GM18526 (cell line): ENCODE data around the gene DCAF15.

Experiments used
- POLR2A ChIP-seq: IDR thresholded peaks from 3 replicates; pipeline ENCODE4 v1.6.1; 2011; ENCODE audit not compliant: insufficient read length; ENCODE audit errors: extremely low read depth

The DCAF15 gene

DNA sequence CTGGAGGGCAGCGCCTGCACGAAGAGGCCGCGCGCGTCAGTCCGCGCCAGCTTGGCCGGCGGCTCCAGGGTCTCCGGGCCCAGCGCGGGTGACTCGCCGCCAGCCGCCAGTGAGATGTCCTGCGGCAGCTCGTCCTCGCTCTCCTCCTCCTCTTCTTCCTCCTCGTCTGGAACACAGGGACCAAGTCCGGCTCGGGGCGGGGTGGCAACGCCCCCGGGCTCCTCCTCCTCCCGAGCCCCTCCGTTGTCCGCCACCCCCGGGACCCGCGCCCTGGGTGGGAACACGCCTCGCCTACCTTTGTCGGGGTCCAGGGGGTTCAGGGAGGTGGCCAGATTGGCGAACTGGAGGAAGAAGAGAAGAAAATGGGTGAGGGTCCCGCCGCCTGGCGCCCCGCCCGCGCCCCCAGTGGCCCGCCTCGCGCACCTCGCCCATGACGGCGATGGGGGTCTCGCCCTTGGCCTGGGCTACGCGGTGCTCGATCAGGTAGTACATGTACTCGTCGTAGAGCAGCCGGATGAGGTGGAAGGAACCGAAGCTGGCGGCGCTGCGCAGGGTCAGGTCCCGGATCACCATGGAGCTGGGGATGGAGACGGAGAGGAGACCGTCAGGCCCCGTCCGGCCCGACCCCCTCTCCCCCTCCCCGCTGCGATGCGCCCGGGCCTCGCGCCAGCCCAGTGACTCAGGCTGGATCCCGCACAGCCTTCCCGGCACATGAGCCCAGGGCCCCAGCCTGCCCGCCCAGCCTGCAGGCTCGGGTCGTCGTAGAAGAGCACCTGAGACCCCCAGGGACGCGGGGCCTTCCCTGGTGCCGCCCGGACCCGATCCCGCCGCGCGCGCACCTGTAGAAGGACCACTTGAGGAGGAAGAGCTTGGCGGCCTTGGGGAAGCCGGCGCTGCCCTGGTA lies 10.6 kb downstream of the DCAF15 start:
- TF ChIP-seq POLR2A, result no peak

GRCh38 chr19:13963603-13964105 lies 11.3 kb downstream of the DCAF15 start:
- no peak for TF ChIP-seq POLR2A

GRCh38 chr19:13964776-13965175 lies 12.5 kb downstream of the DCAF15 start:
- no peak for TF ChIP-seq POLR2A

GRCh38 chr19:13965377-13965896 lies 13.1 kb downstream of the DCAF15 start:
- no peak for TF ChIP-seq POLR2A

DNA sequence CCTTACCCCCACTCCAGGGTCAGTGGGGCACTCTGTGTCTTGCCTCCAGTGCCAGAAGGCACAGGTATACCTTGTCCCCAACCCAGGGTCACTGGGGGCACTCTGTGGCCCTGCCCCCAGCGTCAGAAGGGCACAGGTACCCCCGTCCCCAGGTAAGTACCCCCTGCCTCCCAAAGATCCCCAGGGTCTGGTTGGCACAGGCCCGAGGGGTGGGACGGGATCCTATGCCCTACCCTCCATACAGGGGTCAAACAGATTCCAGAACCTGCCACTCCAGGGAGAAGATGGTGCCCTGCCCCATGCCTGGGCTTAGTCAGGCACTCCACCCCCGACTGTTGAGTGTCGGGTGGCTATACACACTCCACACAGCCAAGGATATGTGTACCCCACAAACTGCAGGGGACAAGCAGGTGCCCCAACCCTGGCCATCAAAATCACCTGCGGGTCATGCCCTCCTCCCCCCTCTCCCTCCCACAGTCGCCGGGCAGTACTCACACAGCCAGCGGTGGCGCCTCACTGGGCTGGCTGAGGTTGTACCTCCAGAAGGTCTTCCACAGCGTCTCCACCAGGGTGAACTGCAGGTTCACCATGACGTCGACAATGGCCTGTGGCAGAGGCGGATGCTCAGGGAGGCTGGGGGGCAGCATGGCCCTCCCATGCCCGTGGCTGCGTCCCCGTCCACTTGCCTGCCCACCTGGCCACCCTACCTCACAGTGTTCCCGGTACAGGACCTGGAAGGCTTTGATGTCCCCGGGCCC lies 13.8 kb downstream of the DCAF15 start:
- no peak for TF ChIP-seq POLR2A

DNA sequence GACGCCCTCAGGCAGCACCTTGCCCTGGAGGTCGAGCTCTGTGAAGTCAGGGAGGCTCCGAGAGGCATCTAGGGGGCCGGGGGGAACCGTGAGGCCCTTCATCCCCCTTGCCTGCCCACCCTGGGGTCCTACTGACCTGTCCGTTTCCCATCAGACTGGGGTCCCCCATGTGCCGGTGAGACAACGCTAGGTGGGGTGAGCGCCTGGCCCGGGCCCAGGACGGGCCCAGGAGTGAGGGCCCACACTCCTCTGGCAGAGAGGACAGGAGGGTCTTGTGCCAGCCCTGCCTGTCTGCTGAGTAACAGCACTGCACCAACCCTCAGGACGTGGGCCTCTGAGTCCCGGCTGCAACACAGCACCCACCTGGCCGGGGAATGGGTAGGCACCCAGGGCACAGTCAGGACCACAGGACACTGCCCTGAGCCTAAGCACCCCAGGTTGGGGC lies 14.4 kb downstream of the DCAF15 start:
- no peak for TF ChIP-seq POLR2A

- no peak for TF ChIP-seq POLR2A
Measured at GRCh38 chr19:13968383-13968935, 16.1 kb downstream of the DCAF15 start.

- no peak for TF ChIP-seq POLR2A
Measured at GRCh38 chr19:13968999-13969398, 16.7 kb downstream of the DCAF15 start.

DNA sequence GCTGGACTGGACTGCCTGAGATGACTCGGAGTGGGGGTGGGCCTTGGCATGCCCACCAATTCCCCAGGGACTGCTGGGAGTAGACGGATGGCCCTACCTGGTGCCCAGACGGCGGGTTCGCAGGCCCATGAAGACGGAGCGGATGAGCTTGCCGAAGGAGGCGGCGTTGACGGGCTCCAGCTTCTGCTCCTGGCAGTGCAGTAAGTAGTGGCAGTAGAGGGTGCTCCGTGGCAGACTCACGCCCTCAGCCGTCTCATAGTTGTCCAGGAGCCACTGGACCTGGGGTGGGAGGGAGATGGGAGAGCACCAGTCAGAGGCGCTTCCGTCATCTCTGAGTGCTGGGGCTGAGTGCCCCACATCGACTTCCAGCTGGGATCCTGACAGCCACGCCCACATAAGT lies 17.6 kb downstream of the DCAF15 start:
- TF ChIP-seq POLR2A, result no peak

DNA sequence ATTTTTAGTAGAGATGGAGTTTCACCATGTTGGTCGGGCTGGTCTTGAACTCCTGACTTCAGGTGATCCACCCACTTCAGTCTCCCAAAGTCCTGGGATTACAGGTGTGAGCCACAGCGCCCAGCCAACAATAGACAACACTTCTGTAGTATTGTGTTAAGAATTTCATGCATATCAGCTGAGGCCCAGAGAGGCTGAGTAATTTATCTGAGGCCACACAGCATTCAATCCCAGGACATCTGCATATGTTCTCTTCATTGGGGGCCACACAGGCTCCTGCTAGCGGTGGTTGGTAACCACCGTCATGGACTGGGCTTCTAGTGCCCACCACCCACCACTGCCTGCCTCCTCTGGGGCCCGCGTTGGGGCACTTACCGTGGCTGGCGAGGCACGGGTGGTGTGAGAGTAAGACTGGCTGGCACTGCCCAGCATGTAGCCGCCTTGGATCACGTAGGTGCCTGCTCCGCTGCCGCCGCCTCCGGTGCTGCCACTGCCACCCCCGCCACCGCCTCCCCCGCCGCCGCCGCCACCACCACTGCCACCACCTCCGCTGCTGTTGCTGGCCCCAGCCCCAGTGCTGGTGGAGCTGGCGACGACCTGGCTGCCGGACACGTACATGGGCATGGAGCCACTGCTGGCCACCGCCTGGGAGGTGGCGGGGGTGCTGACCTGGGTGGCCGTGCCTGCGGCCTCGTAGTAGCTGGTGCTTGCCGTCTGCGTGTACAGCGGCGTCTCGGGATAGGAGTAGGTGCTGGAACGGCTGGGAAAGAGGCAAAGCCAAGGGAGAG lies 20.3 kb downstream of the DCAF15 start:
- no peak for TF ChIP-seq POLR2A

GRCh38 chr19:13974073-13974472 lies 21.8 kb downstream of the DCAF15 start:
- TF ChIP-seq POLR2A, result no peak

- no peak for TF ChIP-seq POLR2A
Measured at GRCh38 chr19:13975870-13976269, 23.6 kb downstream of the DCAF15 start.

GRCh38 chr19:13976446-13976845 lies 24.1 kb downstream of the DCAF15 start:
- no peak for TF ChIP-seq POLR2A

DNA sequence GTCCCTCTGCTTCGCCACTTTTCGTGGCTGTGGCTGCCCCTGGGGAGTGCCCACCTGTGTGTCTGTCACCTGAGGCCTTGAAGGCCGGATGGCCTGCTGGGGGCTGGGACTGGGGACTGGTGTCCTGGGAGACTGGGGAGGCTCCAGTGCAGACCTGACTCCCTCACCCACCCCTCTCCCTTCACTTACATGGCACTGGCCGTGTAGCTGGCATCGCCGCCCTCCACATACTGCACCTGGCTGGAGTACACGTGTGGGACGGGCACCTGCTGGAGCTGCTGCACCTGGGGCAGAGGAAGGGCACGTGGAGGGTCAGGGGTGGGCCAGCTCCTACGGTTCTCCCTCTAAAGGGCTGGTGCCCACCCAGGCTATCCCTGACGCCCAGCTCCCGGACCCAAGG lies 25.5 kb downstream of the DCAF15 start:
- no peak for TF ChIP-seq POLR2A
